AG04450 (cell line): Measurements from ENCODE around the gene CDK13. TPM values are rescaled to one million over a fixed set of nuclear protein-coding genes. Genes with fewer than 3 reads are reported as not detected.

Source experiments
- CTCF ChIA-PET: fragments of 300-600, 350-600 bp; formaldehyde crosslinking; extraction: SDS; loops from one replicate; lab custom pipeline; 2022; ENCODE audit warnings: antibody characterized with exemption, inconsistent platforms; lab: Charles Lee
- POLR2A ChIA-PET: fragments of 350-600 bp; formaldehyde crosslinking; extraction: SDS; loops from one replicate; lab custom pipeline; 2021; ENCODE audit warnings: antibody characterized with exemption, inconsistent platforms; lab: Yijun Ruan, JAX
- DNase-seq: peaks from one replicate; pipeline ENCODE4 v3.0.0-alpha.2; 2011; ENCODE audit warnings: low read depth, low spot score
- H3K27ac ChIP-seq: one replicate; pipeline ENCODE4 v1.5.1; 2012; ENCODE audit warnings: low read depth, low read length, control low read depth
- H3K27me3 ChIP-seq: one replicate; pipeline ENCODE4 v1.6.0; 2012; ENCODE audit warnings: low read length; ENCODE audit not compliant: control insufficient read depth, insufficient read depth
- H3K4me3 ChIP-seq: 2 replicates; pipeline ENCODE4 v1.5.1; 2011; ENCODE audit warnings: mild to moderate bottlenecking, low read depth, low read length, control low read depth
- H3K9me3 ChIP-seq: 2 replicates; pipeline ENCODE4 v1.5.1; 2012; ENCODE audit warnings: low read length; ENCODE audit not compliant: control insufficient read depth, insufficient read depth
- polyA plus RNA-seq: library from polyadenylated mRNA; depleted of rRNA; stranded (reverse); fragments of >200 nt; gene quantifications from 2 replicates; pipeline ENCODE4 v1.2.3, GENCODE V29; 2011
- TF ChIP-seq, protein P1 (sequence below): IDR thresholded peaks from 2 replicates; pipeline ENCODE4 v1.5.1; 2011; ENCODE audit warnings: low read depth, low read length, control low read depth, inconsistent platforms

The CDK13 gene
- polyA plus RNA-seq, 1 experiment: 44.2 TPM

DNA sequence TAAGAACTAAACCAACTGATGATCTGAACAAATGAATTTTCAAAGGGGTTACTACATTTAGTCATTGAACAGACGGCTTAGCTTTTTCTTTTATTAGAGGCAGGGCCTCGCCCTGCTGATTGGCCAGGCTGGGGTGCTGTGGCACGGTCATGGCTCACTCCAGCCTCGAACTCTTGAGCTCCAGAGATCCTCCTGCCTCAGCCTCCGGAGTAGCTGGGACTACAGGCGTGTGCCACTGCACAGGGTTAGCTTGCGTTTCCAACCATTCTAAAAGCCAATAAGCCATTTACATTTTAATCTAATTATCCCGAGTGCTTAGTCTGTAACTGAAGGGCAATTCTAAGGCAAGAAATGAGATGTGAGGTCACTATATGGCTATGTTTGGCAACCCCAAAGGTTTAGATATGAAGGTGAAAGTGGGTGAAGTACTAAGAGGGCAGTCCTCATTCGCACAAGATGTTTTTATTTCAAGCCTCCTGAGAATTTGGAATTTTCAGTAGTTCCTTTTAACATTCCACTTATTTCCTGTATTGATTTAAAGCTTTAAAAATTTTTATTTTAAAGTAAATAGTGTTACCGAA lies 1.6 kb upstream of the CDK13 start:
- peak overlapping the region; percentile 94 for H3K4me3 ChIP-seq
- DNase-seq: no peak
- ChIA-PET CTCF (interaction anchor here (0.7 to 5.4 kb wide), 3 partner anchors 12 to 368 kb away, joined by 3 to 43 read pairs (median 9); no protein-coding TSS in a partner anchor), POLR2A (interaction anchor here (0.5 to 1.1 kb wide), 5 partner anchors 38 to 165 kb away, joined by 3 to 7 read pairs (median 4); no protein-coding TSS in a partner anchor)
- no peaks in the 10 kb centered on the region; the same call in 1 of the 2 replicates for H3K9me3 ChIP-seq
- TF ChIP-seq, protein P1, sequence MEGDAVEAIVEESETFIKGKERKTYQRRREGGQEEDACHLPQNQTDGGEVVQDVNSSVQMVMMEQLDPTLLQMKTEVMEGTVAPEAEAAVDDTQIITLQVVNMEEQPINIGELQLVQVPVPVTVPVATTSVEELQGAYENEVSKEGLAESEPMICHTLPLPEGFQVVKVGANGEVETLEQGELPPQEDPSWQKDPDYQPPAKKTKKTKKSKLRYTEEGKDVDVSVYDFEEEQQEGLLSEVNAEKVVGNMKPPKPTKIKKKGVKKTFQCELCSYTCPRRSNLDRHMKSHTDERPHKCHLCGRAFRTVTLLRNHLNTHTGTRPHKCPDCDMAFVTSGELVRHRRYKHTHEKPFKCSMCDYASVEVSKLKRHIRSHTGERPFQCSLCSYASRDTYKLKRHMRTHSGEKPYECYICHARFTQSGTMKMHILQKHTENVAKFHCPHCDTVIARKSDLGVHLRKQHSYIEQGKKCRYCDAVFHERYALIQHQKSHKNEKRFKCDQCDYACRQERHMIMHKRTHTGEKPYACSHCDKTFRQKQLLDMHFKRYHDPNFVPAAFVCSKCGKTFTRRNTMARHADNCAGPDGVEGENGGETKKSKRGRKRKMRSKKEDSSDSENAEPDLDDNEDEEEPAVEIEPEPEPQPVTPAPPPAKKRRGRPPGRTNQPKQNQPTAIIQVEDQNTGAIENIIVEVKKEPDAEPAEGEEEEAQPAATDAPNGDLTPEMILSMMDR: no peak
- H3K27me3 ChIP-seq: no peaks in the 10 kb centered on the region
- H3K27ac ChIP-seq: peak overlapping the region; percentile 97

DNA sequence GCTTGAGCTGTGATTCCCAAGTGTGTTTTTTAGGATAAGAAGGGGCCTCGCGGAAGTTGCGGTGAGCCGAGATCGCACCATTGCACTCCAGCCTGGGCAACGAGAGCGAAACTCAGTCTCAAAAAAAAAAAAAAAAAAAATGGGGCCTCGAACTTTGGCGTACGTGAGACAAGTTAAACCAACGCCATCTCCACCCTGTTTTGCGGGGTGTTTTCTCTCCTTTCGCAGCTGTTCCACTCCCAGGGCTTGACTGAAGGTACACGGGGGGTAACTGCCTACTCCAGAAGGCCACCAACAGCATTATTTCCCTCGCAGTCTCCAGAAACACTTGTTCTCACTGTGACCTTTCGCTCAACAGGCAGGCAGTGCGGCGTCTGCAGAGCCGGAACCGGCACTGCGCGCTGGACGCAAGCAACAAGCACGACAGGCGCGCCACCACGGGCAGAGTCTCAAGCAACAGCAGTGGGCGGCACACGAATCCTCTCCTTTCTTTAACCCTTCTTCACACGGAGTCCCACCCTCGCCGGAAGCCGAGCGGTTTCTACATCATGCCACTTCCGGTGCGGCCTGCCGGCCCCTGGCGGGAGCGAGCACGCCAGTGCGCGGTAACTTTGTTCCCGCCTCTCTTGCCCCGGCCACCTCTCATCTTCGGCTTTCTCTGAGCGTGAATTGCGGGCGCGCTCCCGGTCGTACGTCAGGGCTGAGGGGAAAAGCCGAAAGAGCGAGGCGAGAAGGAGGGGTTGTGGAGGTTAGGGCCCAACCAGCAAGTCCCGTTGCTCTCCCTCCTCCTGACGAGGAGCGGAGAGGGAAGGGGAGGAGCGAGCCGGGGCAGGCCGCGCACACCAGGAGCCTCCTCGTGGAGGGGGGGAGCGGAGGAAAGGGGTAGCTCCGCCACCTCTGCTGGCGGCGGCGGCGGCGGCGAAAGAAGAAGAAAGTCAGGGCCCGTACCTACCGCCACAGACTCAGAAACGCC lies 814 bp upstream of the CDK13 start:
- ChIA-PET CTCF (interaction anchor here (0.6 to 5.4 kb wide), 4 partner anchors 13 to 369 kb away, joined by 3 to 43 read pairs (median 6); no protein-coding TSS in a partner anchor), POLR2A (interaction anchor here (0.5 to 1.1 kb wide), 6 partner anchors 8 to 164 kb away, joined by 3 to 7 read pairs (median 4); no protein-coding TSS in a partner anchor)
- Histone ChIP-seq H3K27ac (peak overlapping the region; percentile 97), H3K27me3 (no peaks in the 10 kb centered on the region), H3K4me3 (peak overlapping the region; percentile 94), H3K9me3 (no peaks in the 10 kb centered on the region; the same call in 1 of the 2 replicates)
- peak; percentile 99 for DNase-seq
- TF ChIP-seq, protein P1: no peak

DNA sequence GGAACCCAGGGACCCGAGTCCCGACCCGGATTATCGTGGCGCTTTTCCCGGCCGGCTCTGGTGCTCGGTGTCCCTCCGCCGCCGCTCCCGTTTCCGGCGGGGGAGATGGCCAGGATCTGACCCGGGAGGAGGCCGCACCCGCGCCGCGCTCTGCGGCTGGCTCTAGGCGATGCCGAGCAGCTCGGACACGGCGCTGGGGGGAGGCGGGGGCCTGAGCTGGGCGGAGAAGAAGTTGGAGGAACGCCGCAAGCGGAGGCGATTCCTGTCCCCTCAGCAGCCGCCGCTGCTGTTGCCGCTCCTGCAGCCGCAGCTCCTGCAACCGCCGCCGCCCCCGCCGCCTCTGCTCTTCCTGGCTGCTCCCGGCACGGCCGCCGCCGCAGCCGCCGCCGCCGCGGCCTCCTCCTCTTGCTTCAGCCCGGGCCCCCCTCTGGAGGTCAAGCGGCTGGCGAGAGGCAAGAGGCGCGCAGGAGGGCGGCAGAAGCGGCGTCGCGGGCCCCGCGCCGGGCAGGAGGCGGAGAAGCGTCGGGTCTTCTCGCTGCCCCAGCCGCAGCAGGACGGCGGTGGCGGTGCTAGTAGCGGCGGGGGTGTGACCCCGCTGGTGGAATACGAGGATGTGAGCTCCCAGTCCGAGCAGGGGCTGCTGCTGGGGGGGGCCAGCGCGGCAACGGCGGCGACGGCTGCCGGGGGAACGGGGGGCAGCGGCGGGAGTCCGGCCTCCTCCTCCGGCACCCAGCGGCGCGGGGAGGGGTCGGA lies 593 bp downstream of the CDK13 start:
- TF ChIP-seq, protein P1: no peak
- Histone ChIP-seq H3K27ac (peak overlapping the region; percentile 97), H3K27me3 (no peaks in the 10 kb centered on the region), H3K9me3 (no peaks in the 10 kb centered on the region; the same call in 1 of the 2 replicates), H3K4me3 (peak overlapping the region; percentile 89)
- CTCF ChIA-PET: interaction anchor here (5.4 kb wide), 1 partner anchor 102 kb away, joined by 43 read pairs; no protein-coding TSS in a partner anchor
- POLR2A ChIA-PET: interaction anchor here (0.6 to 0.9 kb wide), 3 partner anchors 9 to 99 kb away, joined by 3 to 5 read pairs (median 3); no protein-coding TSS in a partner anchor
- DNase-seq: no peak

DNA sequence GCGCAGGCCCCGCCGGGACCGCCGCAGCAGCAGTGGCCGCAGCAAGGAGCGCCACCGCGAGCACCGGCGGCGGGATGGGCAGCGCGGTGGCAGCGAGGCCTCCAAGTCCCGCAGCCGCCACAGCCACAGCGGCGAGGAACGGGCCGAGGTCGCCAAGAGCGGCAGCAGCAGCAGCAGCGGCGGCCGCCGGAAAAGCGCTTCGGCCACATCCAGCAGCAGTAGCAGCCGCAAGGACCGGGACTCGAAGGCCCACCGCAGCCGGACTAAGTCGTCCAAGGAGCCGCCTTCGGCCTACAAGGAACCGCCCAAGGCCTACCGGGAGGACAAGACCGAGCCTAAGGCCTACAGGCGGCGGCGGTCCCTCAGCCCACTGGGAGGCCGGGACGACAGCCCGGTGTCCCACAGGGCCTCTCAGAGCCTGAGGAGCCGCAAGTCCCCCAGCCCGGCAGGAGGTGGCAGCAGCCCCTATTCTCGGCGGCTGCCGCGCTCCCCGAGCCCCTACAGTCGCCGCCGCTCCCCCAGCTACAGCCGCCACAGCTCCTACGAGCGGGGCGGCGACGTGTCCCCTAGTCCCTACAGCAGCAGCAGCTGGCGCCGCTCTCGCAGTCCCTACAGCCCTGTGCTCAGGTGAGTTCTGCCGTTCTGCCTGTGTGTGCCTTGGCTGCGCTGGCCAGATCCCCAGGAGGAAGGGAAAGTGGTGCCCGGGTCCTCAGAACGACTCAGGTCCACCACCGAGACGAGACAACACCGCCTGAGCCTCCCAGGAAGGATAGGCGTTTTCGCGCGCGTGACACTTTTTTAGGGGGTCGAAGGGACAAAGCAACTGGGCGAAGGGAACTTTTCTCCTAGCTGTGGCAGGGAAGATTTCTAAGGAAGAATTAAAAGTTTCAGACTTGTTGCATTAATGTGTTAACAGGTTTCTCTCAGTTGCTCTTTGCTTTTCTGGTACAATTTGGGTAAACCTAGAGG lies 1.5 kb downstream of the CDK13 start:
- Histone ChIP-seq H3K9me3 (no peaks in the 10 kb centered on the region; the same call in 1 of the 2 replicates), H3K4me3 (peak overlapping the region; percentile 89), H3K27ac (peak overlapping the region; percentile 63), H3K27me3 (no peaks in the 10 kb centered on the region)
- CTCF ChIA-PET: interaction anchor here (5.4 kb wide), 1 partner anchor 101 kb away, joined by 43 read pairs; no protein-coding TSS in a partner anchor
- TF ChIP-seq, protein P1: peak; percentile 42
- no peak for DNase-seq
- POLR2A ChIA-PET: interaction anchor here (0.8 to 1.2 kb wide), 2 partner anchors 98 to 101 kb away, joined by 3 read pairs; no protein-coding TSS in a partner anchor
